Measurements from ENCODE around the gene KIAA0319L.
A peak's percentile ranks its signal among the peaks of the same experiment; 100 is the strongest.
"Not testable (repeated sequence)": the region's sequence is repeated elsewhere in the genome, so short reads cannot be mapped to it uniquely, and the experiment has no call there.

Gene KIAA0319L

GRCh38 chr1:35490250-35490649 lies 67.0 kb downstream of the KIAA0319L start:
- no peak for DNase-seq (ENCODE audit: low spot score)

- no peak for DNase-seq (ENCODE audit: low spot score)
Measured at GRCh38 chr1:35488336-35488735, 68.9 kb downstream of the KIAA0319L start.

- DNase-seq (ENCODE audit: low spot score): no peak
Measured at GRCh38 chr1:35486858-35487408, 70.3 kb downstream of the KIAA0319L start.

GRCh38 chr1:35481229-35481628 lies 76.0 kb downstream of the KIAA0319L start:
- no peak for DNase-seq (ENCODE audit: low spot score)

- DNase-seq (ENCODE audit: low spot score): no peak
Measured at GRCh38 chr1:35477870-35478269, 79.3 kb downstream of the KIAA0319L start.

- DNase-seq (ENCODE audit: low spot score): no peak
Measured at GRCh38 chr1:35475856-35476674, 81.1 kb downstream of the KIAA0319L start.

GRCh38 chr1:35475356-35475755 lies 81.8 kb downstream of the KIAA0319L start:
- no peak for DNase-seq (ENCODE audit: low spot score)

- not testable (repeated sequence) for DNase-seq (ENCODE audit: low spot score)
Measured at GRCh38 chr1:35473216-35473615, 84.0 kb downstream of the KIAA0319L start.

GRCh38 chr1:35470977-35471613 lies 86.1 kb downstream of the KIAA0319L start:
- no peak for DNase-seq (ENCODE audit: low spot score)

- no peak for DNase-seq (ENCODE audit: low spot score)
Measured at GRCh38 chr1:35466120-35466519, 91.1 kb downstream of the KIAA0319L start.

- DNase-seq (ENCODE audit: low spot score): not testable (repeated sequence)
Measured at GRCh38 chr1:35463749-35464148, 93.5 kb downstream of the KIAA0319L start.

- no peak for DNase-seq (ENCODE audit: low spot score)
Measured at GRCh38 chr1:35463232-35463631, 94.0 kb downstream of the KIAA0319L start.

- no peak for DNase-seq (ENCODE audit: low spot score)
Measured at GRCh38 chr1:35461966-35462651, 95.1 kb downstream of the KIAA0319L start.

GRCh38 chr1:35460796-35461195 lies 96.4 kb downstream of the KIAA0319L start:
- DNase-seq (ENCODE audit: low spot score): no peak

GRCh38 chr1:35454616-35455015 lies 102.6 kb downstream of the KIAA0319L start:
- DNase-seq (ENCODE audit: low spot score): peak; percentile 62

GRCh38 chr1:35454176-35454575 lies 103.0 kb downstream of the KIAA0319L start:
- no peak for DNase-seq (ENCODE audit: low spot score)

GRCh38 chr1:35453031-35453430 lies 104.2 kb downstream of the KIAA0319L start:
- no peak for DNase-seq (ENCODE audit: low spot score)

- DNase-seq (ENCODE audit: low spot score): peak; percentile 58
Measured at GRCh38 chr1:35452106-35452774, 105.0 kb downstream of the KIAA0319L start.

GRCh38 chr1:35451125-35451528 lies 106.1 kb downstream of the KIAA0319L start:
- DNase-seq (ENCODE audit: low spot score): peak; percentile 81

- DNase-seq (ENCODE audit: low spot score): peak; percentile 82
Measured at GRCh38 chr1:35449334-35450008, 107.7 kb downstream of the KIAA0319L start.

GRCh38 chr1:35448344-35448801 lies 108.8 kb downstream of the KIAA0319L start:
- DNase-seq (ENCODE audit: low spot score): peak; percentile 91
